Liver (tissue), 9 donors: ENCODE measurements around the gene FAHD2A. TPM values are rescaled to one million over a fixed set of nuclear protein-coding genes. Genes with fewer than 3 reads are reported as not detected.
A peak's percentile ranks its signal among the peaks of the same experiment; 100 is the strongest.
"Not testable (repeated sequence)": the region's sequence is repeated elsewhere in the genome, so short reads cannot be mapped to it uniquely, and the experiment has no call there.

Experiments
- DNase-seq: peaks from one replicate; pipeline ENCODE4 v3.0.0-alpha.2; 2017; ENCODE audit warnings: low spot score
- H3K27ac ChIP-seq, 2 donors: one replicate each; pipeline ENCODE4 v1.7.0; 2013; ENCODE audit warnings: inconsistent platforms in 2 of 2, low read length in 2 of 2, control low read depth in 1 of 2, low read depth in 1 of 2, mild to moderate bottlenecking in 1 of 2
- H3K27me3 ChIP-seq, 4 donors: one replicate each; pipeline versions ENCODE4 v1.6.1 to v1.7.0; 2013; ENCODE audit warnings: low read length in 3 of 4, inconsistent platforms in 1 of 4, mild to moderate bottlenecking in 1 of 4, moderate library complexity in 1 of 4; ENCODE audit not compliant: control insufficient read depth in 4 of 4, insufficient read depth in 4 of 4
- H3K36me3 ChIP-seq, 4 donors: one replicate each; pipeline versions ENCODE4 v1.6.1 to v1.7.0; 2013; ENCODE audit warnings: low read length in 3 of 4, mild to moderate bottlenecking in 3 of 4, low read depth in 1 of 4, moderate library complexity in 1 of 4; ENCODE audit not compliant: control insufficient read depth in 4 of 4, insufficient read depth in 3 of 4
- H3K4me1 ChIP-seq, 4 donors: one replicate each; pipeline versions ENCODE4 v1.6.1 to v1.7.0; 2013; ENCODE audit warnings: low read length in 3 of 4, mild to moderate bottlenecking in 3 of 4, moderate library complexity in 1 of 4; ENCODE audit not compliant: control insufficient read depth in 4 of 4, insufficient read depth in 4 of 4
- H3K4me3 ChIP-seq, 3 donors: one replicate each; pipeline versions ENCODE4 v1.6.1 to v1.7.0; 2013; ENCODE audit warnings: low read length in 3 of 3, control low read depth in 1 of 3, low read depth in 1 of 3, mild to moderate bottlenecking in 1 of 3
- H3K9ac ChIP-seq, 2 donors: one replicate each; pipeline ENCODE4 v1.7.0; 2013; ENCODE audit warnings: low read length in 2 of 2, mild to moderate bottlenecking in 2 of 2, moderate library complexity in 2 of 2, control low read depth in 1 of 2, low read depth in 1 of 2
- H3K9me3 ChIP-seq, 4 donors: one replicate each; pipeline versions ENCODE4 v1.6.1 to v1.7.0; 2013; ENCODE audit warnings: low read length in 3 of 4; ENCODE audit not compliant: control insufficient read depth in 4 of 4
- EGR1 ChIP-seq, 2 donors: IDR thresholded peaks; 2 replicates each; pipeline ENCODE4 v1.6.1; 2016 to 2018; ENCODE audit warnings: antibody characterized with exemption in 2 of 2, low read depth in 2 of 2
- FOXA1 ChIP-seq: IDR thresholded peaks from 2 replicates; pipeline ENCODE4 v1.6.1; 2016; ENCODE audit warnings: antibody characterized with exemption
- FOXA2 ChIP-seq: IDR thresholded peaks from 2 replicates; pipeline ENCODE4 v1.6.1; 2016; ENCODE audit warnings: antibody characterized with exemption
- GABPA ChIP-seq, 2 donors: IDR thresholded peaks in 1 of 2; conservative IDR thresholded peaks in 1 of 2; 2 replicates each; pipeline ENCODE4 v1.6.1; 2016; ENCODE audit warnings: antibody characterized with exemption in 2 of 2, mild to moderate bottlenecking in 1 of 2, moderate library complexity in 1 of 2
- HNF4A ChIP-seq, 2 donors: conservative IDR thresholded peaks; 2 replicates each; pipeline ENCODE4 v1.6.1; 2016; ENCODE audit warnings: antibody characterized with exemption in 2 of 2, mild to moderate bottlenecking in 2 of 2
- HNF4G ChIP-seq: IDR thresholded peaks from 2 replicates; pipeline ENCODE4 v1.6.1; 2016; ENCODE audit warnings: antibody characterized with exemption
- JUND ChIP-seq, 2 donors: IDR thresholded peaks; 2 replicates each; pipeline ENCODE4 v1.6.1; 2016; ENCODE audit warnings: antibody characterized with exemption in 2 of 2
- NR2F2 ChIP-seq: IDR thresholded peaks from 2 replicates; pipeline ENCODE4 v1.6.1; 2016; ENCODE audit warnings: antibody characterized with exemption
- RAD21 ChIP-seq, 2 donors: IDR thresholded peaks; 2 replicates each; pipeline ENCODE4 v1.6.1; 2016; ENCODE audit warnings: antibody characterized with exemption in 2 of 2, mild to moderate bottlenecking in 2 of 2
- RXRA ChIP-seq, 2 donors: IDR thresholded peaks; 2 replicates each; pipeline ENCODE4 v1.6.1; 2017 to 2018; ENCODE audit warnings: antibody characterized with exemption in 2 of 2, mild to moderate bottlenecking in 1 of 2
- SP1 ChIP-seq: IDR thresholded peaks from 2 replicates; pipeline ENCODE4 v1.6.1; 2018; ENCODE audit warnings: antibody characterized with exemption, mild to moderate bottlenecking
- TAF1 ChIP-seq: conservative IDR thresholded peaks from 2 replicates; pipeline ENCODE4 v1.6.1; 2016; ENCODE audit warnings: antibody characterized with exemption, mild to moderate bottlenecking
- YY1 ChIP-seq: IDR thresholded peaks from 2 replicates; pipeline ENCODE4 v1.6.1; 2016; ENCODE audit warnings: antibody characterized with exemption, mild to moderate bottlenecking
- WGBS: extraction: QIAGEN DNeasy Blood & Tissue Kit; methylation state at CpG from one replicate; pipeline ENCODE4 v1.1.7; 2013; 5-methylcytosine and 5-hydroxymethylcytosine counted together
- polyA plus RNA-seq, 2 donors: library from polyadenylated mRNA; stranded (reverse) in 1 of 2; unstranded in 1 of 2; fragments of 200-250 nt in 1 of 2; fragments of >200 nt in 1 of 2; fragmentation: Nextera tagmentation in 1 of 2; extraction: Ambion mirVana in 1 of 2; gene quantifications; one replicate each; pipeline versions ENCODE4 v1.2.1 to v1.2.3, GENCODE V29; 2013 to 2015
- total RNA-seq, 2 donors: library from RNA; depleted of rRNA; stranded (reverse); fragments of >200 nt; gene quantifications; one replicate each; pipeline ENCODE4 v1.2.3, GENCODE V29; 2014
- TF ChIP-seq, protein P1 (sequence below): fragments of 150-350 bp; IDR thresholded peaks from 2 replicates; pipeline ENCODE4 v1.5.1; 2017; ENCODE audit warnings: improper control_type of control experiment, low read depth, low read length; ENCODE audit not compliant: missing input control
- TF ChIP-seq, protein P2 (sequence below): IDR thresholded peaks from 2 replicates; pipeline ENCODE4 v1.6.1; 2016; ENCODE audit warnings: antibody characterized with exemption, mild to moderate bottlenecking
- TF ChIP-seq, protein P3 (sequence below): IDR thresholded peaks from 2 replicates; pipeline ENCODE4 v1.6.1; 2016; ENCODE audit warnings: antibody characterized with exemption
- TF ChIP-seq, protein P4 (sequence below): IDR thresholded peaks from 2 replicates; pipeline ENCODE4 v1.6.1; 2016; ENCODE audit warnings: antibody characterized with exemption
- TF ChIP-seq, protein P5 (sequence below): IDR thresholded peaks from 2 replicates; pipeline ENCODE4 v1.6.1; 2016; ENCODE audit warnings: antibody characterized with exemption
- donor health status: healthy.
- donor health status: healthy.
- donor health status: healthy.
- donor health status: healthy.
- donor health status: healthy.

Gene FAHD2A
- total and polyA plus RNA-seq, 4 donors = 20.1 to 105 (median 69.3) TPM

DNA sequence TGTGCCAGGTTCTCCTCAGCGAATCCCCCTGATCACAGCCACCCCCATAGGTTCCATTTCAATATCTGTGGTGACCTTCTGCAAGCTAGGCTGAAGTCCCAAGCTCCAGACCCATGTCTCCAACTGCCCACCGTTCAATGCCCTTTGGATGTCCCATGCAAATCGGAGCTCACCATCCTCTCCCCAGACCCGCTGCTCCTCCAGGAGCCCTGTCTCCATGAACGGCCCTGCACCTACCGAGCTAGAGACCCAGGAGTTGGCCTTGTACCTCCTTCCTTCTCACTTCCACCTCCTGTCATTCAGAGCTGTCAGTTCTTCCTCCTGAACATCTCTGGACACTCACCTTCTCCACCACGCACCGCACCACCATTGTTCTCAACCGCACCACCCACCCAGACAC, 1.0 kb upstream of the FAHD2A start:
- H3K27me3 ChIP-seq = no peaks in the 10 kb centered on the region
- H3K36me3 ChIP-seq = no peaks in the 10 kb centered on the region
- no peaks in the 10 kb centered on the region for H3K9me3 ChIP-seq
- no peak for TF ChIP-seq YY1
- no peak for TF ChIP-seq JUND (IDR thresholded peaks at IDR 0.05)
- TF ChIP-seq SP1 = no peak
- TF ChIP-seq, protein P1, sequence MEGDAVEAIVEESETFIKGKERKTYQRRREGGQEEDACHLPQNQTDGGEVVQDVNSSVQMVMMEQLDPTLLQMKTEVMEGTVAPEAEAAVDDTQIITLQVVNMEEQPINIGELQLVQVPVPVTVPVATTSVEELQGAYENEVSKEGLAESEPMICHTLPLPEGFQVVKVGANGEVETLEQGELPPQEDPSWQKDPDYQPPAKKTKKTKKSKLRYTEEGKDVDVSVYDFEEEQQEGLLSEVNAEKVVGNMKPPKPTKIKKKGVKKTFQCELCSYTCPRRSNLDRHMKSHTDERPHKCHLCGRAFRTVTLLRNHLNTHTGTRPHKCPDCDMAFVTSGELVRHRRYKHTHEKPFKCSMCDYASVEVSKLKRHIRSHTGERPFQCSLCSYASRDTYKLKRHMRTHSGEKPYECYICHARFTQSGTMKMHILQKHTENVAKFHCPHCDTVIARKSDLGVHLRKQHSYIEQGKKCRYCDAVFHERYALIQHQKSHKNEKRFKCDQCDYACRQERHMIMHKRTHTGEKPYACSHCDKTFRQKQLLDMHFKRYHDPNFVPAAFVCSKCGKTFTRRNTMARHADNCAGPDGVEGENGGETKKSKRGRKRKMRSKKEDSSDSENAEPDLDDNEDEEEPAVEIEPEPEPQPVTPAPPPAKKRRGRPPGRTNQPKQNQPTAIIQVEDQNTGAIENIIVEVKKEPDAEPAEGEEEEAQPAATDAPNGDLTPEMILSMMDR = no peak
- TF ChIP-seq, protein P2, sequence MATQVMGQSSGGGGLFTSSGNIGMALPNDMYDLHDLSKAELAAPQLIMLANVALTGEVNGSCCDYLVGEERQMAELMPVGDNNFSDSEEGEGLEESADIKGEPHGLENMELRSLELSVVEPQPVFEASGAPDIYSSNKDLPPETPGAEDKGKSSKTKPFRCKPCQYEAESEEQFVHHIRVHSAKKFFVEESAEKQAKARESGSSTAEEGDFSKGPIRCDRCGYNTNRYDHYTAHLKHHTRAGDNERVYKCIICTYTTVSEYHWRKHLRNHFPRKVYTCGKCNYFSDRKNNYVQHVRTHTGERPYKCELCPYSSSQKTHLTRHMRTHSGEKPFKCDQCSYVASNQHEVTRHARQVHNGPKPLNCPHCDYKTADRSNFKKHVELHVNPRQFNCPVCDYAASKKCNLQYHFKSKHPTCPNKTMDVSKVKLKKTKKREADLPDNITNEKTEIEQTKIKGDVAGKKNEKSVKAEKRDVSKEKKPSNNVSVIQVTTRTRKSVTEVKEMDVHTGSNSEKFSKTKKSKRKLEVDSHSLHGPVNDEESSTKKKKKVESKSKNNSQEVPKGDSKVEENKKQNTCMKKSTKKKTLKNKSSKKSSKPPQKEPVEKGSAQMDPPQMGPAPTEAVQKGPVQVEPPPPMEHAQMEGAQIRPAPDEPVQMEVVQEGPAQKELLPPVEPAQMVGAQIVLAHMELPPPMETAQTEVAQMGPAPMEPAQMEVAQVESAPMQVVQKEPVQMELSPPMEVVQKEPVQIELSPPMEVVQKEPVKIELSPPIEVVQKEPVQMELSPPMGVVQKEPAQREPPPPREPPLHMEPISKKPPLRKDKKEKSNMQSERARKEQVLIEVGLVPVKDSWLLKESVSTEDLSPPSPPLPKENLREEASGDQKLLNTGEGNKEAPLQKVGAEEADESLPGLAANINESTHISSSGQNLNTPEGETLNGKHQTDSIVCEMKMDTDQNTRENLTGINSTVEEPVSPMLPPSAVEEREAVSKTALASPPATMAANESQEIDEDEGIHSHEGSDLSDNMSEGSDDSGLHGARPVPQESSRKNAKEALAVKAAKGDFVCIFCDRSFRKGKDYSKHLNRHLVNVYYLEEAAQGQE = no peak
- TF ChIP-seq GABPA (IDR thresholded peaks at IDR 0.05 in 1 of 2, conservative IDR thresholded peaks at IDR 0.05 in 1 of 2) = no peak
- no peak for TF ChIP-seq HNF4A (conservative IDR thresholded peaks at IDR 0.05)
- no peak for TF ChIP-seq TAF1
- TF ChIP-seq RXRA (IDR thresholded peaks at IDR 0.05) = no peak
- no peak for TF ChIP-seq RAD21 (IDR thresholded peaks at IDR 0.05)
- TF ChIP-seq FOXA1 = no peak
- no peak for TF ChIP-seq HNF4G
- TF ChIP-seq, protein P3, sequence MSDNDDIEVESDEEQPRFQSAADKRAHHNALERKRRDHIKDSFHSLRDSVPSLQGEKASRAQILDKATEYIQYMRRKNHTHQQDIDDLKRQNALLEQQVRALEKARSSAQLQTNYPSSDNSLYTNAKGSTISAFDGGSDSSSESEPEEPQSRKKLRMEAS = no peak
- no peak for TF ChIP-seq NR2F2
- no peak for TF ChIP-seq FOXA2
- TF ChIP-seq, protein P4, sequence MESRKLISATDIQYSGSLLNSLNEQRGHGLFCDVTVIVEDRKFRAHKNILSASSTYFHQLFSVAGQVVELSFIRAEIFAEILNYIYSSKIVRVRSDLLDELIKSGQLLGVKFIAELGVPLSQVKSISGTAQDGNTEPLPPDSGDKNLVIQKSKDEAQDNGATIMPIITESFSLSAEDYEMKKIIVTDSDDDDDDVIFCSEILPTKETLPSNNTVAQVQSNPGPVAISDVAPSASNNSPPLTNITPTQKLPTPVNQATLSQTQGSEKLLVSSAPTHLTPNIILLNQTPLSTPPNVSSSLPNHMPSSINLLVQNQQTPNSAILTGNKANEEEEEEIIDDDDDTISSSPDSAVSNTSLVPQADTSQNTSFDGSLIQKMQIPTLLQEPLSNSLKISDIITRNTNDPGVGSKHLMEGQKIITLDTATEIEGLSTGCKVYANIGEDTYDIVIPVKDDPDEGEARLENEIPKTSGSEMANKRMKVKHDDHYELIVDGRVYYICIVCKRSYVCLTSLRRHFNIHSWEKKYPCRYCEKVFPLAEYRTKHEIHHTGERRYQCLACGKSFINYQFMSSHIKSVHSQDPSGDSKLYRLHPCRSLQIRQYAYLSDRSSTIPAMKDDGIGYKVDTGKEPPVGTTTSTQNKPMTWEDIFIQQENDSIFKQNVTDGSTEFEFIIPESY = no peak
- TF ChIP-seq, protein P5, sequence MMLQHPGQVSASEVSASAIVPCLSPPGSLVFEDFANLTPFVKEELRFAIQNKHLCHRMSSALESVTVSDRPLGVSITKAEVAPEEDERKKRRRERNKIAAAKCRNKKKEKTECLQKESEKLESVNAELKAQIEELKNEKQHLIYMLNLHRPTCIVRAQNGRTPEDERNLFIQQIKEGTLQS = no peak
- TF ChIP-seq EGR1 (IDR thresholded peaks at IDR 0.05; ENCODE audit: low read depth in 2 of 2) = no peak
- peaks cover 2 to 29% (median 24%) of the 10 kb centered on the region in 4 donors for H3K4me1 ChIP-seq
- H3K4me3 ChIP-seq = peak overlapping the region; percentile 67 to 90 (median 73)
- H3K9ac ChIP-seq = peak overlapping the region; percentile 32 to 54
- WGBS = 60% methylated on average over 9 of the region's 9 CpGs
- no peak for DNase-seq
- H3K27ac ChIP-seq = peak overlapping the region in 1 of 2 donors; percentile 87

DNA sequence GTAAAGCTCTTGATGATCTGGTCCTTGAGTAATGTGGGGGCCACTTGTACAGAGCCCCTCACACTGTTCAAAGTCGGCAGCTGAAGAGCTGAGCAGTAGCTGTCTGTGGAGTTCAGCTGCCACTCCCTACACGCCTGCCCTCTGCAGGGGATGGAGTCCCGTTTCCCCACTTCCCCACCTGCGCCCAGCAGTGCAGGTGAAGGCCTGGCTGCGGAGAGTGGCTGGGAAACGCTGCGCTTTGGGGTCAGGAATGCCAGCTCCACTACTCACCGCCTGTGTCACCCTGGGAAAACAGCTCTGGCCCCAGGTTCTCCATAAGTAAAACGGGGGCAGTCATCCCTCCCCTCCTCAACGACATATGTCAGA, 521 bp upstream of the FAHD2A start:
- not testable (repeated sequence) for H3K36me3 ChIP-seq, H3K9me3 ChIP-seq, DNase-seq, H3K27me3 ChIP-seq
- WGBS = under 1% methylated on average over 10 of the region's 10 CpGs
- Histone ChIP-seq H3K9ac (peak overlapping the region; percentile 32 to 64), H3K4me1 (peaks cover 2 to 29% (median 24%) of the 10 kb centered on the region in 4 donors), H3K27ac (peak overlapping the region; percentile 80 to 87), H3K4me3 (peak overlapping the region; percentile 67 to 90 (median 73))
